LoVo (cell line): ENCODE data around the gene PRICKLE1.
A peak's percentile ranks its signal among the peaks of the same experiment; 100 is the strongest.

Experiments used
- DNase-seq: peaks from one replicate; pipeline ENCODE4 v3.0.0-alpha.2; 2016; ENCODE audit warnings: low spot score

The PRICKLE1 gene

GRCh38 chr12:42588524-42589464, 752 bp downstream of the PRICKLE1 start:
- DNase-seq = no peak

- DNase-seq = no peak
These were observed 1.7 kb downstream of the PRICKLE1 start for GRCh38 chr12:42587601-42588523.

- no peak for DNase-seq
These were observed 3.3 kb downstream of the PRICKLE1 start for GRCh38 chr12:42586268-42586667.

GRCh38 chr12:42585841-42586216, 3.7 kb downstream of the PRICKLE1 start:
- DNase-seq = no peak

GRCh38 chr12:42585154-42585840, 4.2 kb downstream of the PRICKLE1 start:
- no peak for DNase-seq

GRCh38 chr12:42584651-42585111, 4.9 kb downstream of the PRICKLE1 start:
- no peak for DNase-seq

- no peak for DNase-seq
These were observed 6.5 kb downstream of the PRICKLE1 start for GRCh38 chr12:42583016-42583415.

- no peak for DNase-seq
These were observed 7.0 kb downstream of the PRICKLE1 start for GRCh38 chr12:42582498-42582897.

GRCh38 chr12:42582050-42582449, 7.5 kb downstream of the PRICKLE1 start:
- no peak for DNase-seq

GRCh38 chr12:42576374-42576773, 13.2 kb downstream of the PRICKLE1 start:
- DNase-seq = no peak

- no peak for DNase-seq
These were observed 13.8 kb downstream of the PRICKLE1 start for GRCh38 chr12:42575717-42576116.

- no peak for DNase-seq
These were observed 14.7 kb downstream of the PRICKLE1 start for GRCh38 chr12:42574851-42575266.

GRCh38 chr12:42571327-42572009, 18.1 kb downstream of the PRICKLE1 start:
- no peak for DNase-seq

- no peak for DNase-seq
These were observed 19.5 kb downstream of the PRICKLE1 start for GRCh38 chr12:42570076-42570475.

- peak; percentile 67 for DNase-seq
These were observed 20.3 kb downstream of the PRICKLE1 start for GRCh38 chr12:42568952-42569915.

GRCh38 chr12:42565633-42566032, 23.9 kb downstream of the PRICKLE1 start:
- no peak for DNase-seq

GRCh38 chr12:42564996-42565395, 24.6 kb downstream of the PRICKLE1 start:
- DNase-seq = no peak

- DNase-seq = no peak
These were observed 25.0 kb downstream of the PRICKLE1 start for GRCh38 chr12:42564556-42564955.

GRCh38 chr12:42560977-42561376, 28.6 kb downstream of the PRICKLE1 start:
- DNase-seq = no peak

- DNase-seq = no peak
These were observed 31.9 kb downstream of the PRICKLE1 start for GRCh38 chr12:42557586-42558172.
